Upper lobe of left lung (tissue), 6 donors: ENCODE results near the gene NPFFR1. TPM values are rescaled to one million over a fixed set of nuclear protein-coding genes. Genes with fewer than 3 reads are reported as not detected.

Source experiments
- ATAC-seq, 2 donors: fragments of 200-7000 bp; cut with Tn5 transposase; one replicate each; pipeline ENCODE4 v1.9.1; 2022; ENCODE audit warnings: mild to moderate bottlenecking in 2 of 2, moderate library complexity in 2 of 2; ENCODE audit not compliant: low FRiP score in 2 of 2
- DNase-seq, 2 donors: peaks; one replicate each; pipeline ENCODE4 v3.0.0-alpha.2; 2019 to 2020
- H3K27ac ChIP-seq, 4 donors: fragments of 200-600 bp; sonication (generic); one replicate each; pipeline ENCODE4 v1.5.1; 2016 to 2019
- H3K27me3 ChIP-seq, 4 donors: fragments of 200-600 bp; sonication (generic); one replicate each; pipeline ENCODE4 v1.5.1; 2017 to 2019
- H3K36me3 ChIP-seq, 4 donors: fragments of 200-600 bp; sonication (generic); one replicate each; pipeline ENCODE4 v1.5.1; 2016 to 2019
- H3K4me1 ChIP-seq, 4 donors: fragments of 200-600 bp; sonication (generic); one replicate each; pipeline ENCODE4 v1.5.1; 2018 to 2019
- H3K4me3 ChIP-seq, 4 donors: fragments of 200-600 bp; sonication (generic); one replicate each; pipeline ENCODE4 v1.5.1; 2017 to 2019; ENCODE audit warnings: mild to moderate bottlenecking in 2 of 4, moderate library complexity in 1 of 4
- H3K9me3 ChIP-seq, 4 donors: fragments of 200-600 bp; sonication (generic); one replicate each; pipeline ENCODE4 v1.5.1; 2018 to 2019
- EP300 ChIP-seq, 4 donors: sonication (generic); formaldehyde crosslinking; IDR thresholded peaks; one replicate each; pipeline ENCODE4 v1.5.1; 2017; ENCODE audit warnings: antibody characterized with exemption in 4 of 4, control low read depth in 2 of 4
- POLR2A ChIP-seq, 4 donors: fragments of 450-650 bp; IDR thresholded peaks; one replicate each; pipeline ENCODE4 v1.5.1; 2016 to 2017; ENCODE audit warnings: antibody characterized with exemption in 4 of 4, mild to moderate bottlenecking in 2 of 4
- POLR2AphosphoS5 ChIP-seq, 2 donors: sonication (generic); formaldehyde crosslinking; IDR thresholded peaks; one replicate each; pipeline ENCODE4 v1.5.1; 2017; ENCODE audit warnings: antibody characterized with exemption in 2 of 2
- WGBS, 2 donors: methylation state at CpG; one replicate each; pipeline ENCODE4 v1.1.5; 2017 to 2018; 5-methylcytosine and 5-hydroxymethylcytosine counted together
- total RNA-seq, 6 donors: library from RNA; depleted of rRNA in 4 of 6; stranded (reverse); fragments of >200 nt in 4 of 6; gene quantifications; one replicate each; pipeline versions ENCODE4 v1.1.0 to v1.2.1, GENCODE V29; 2016 to 2021
- TF ChIP-seq, protein P1 (sequence below), 6 experiments: fragments of 450-650 bp in 4 of 6; fragments of 200-600 bp in 2 of 6; sonication (generic) in 2 of 6; IDR thresholded peaks; one replicate each; pipeline ENCODE4 v1.5.1; 2016 to 2019; ENCODE audit warnings: antibody characterized with exemption in 6 of 6
- donor health status: DM: no; HTN: no; CAD: no; lungs with moderate emphysema.
- donor health status: DM: no; HTN: yes; CAD: no; lungs with severe emphysema.

Gene NPFFR1
- total RNA-seq, 6 donors from 2014 or later = 0.15 to 1.0 (median 0.29) TPM

DNA sequence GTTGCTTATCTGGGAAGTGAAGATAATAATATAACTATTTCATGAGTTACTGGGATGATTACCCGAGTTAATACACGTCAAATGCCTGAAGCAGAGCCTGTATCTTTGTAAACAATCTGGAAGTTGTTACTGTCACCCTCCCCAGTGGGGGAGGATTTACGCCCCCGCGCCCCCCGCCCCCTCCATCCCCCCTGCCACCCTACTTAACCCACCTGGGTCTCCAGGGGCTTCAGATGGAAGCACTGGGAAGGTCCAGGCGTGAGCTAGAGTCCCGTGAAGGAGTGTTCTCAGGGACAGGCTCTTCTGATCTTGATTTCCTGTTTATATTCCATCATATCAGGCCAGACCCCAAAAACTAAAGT is 49.9 kb downstream of the NPFFR1 start:
- Histone ChIP-seq H3K27me3 (no peaks in the 10 kb centered on the region), H3K4me1 (peaks cover 14 to 46% (median 32%) of the 10 kb centered on the region in 4 donors), H3K4me3 (peak overlapping the region in 3 of 4 donors; percentile 59 to 99 (median 94)), H3K27ac (peak overlapping the region; percentile 82 to 94 (median 90)), H3K36me3 (peaks cover 0 to 10% (median 5%) of the 10 kb centered on the region in 4 donors), H3K9me3 (no peaks in the 10 kb centered on the region)
- no peak for DNase-seq
- no peak for ATAC-seq
- WGBS, 2 donors = 16 to 20% methylated on average over 7 to 8 of the region's 8 CpGs
- TF ChIP-seq, protein P1, sequence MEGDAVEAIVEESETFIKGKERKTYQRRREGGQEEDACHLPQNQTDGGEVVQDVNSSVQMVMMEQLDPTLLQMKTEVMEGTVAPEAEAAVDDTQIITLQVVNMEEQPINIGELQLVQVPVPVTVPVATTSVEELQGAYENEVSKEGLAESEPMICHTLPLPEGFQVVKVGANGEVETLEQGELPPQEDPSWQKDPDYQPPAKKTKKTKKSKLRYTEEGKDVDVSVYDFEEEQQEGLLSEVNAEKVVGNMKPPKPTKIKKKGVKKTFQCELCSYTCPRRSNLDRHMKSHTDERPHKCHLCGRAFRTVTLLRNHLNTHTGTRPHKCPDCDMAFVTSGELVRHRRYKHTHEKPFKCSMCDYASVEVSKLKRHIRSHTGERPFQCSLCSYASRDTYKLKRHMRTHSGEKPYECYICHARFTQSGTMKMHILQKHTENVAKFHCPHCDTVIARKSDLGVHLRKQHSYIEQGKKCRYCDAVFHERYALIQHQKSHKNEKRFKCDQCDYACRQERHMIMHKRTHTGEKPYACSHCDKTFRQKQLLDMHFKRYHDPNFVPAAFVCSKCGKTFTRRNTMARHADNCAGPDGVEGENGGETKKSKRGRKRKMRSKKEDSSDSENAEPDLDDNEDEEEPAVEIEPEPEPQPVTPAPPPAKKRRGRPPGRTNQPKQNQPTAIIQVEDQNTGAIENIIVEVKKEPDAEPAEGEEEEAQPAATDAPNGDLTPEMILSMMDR (IDR thresholded peaks at IDR 0.05) = peak in 1 of 6 experiments; percentile 1
- TF ChIP-seq POLR2AphosphoS5 (IDR thresholded peaks at IDR 0.05) = no peak

DNA sequence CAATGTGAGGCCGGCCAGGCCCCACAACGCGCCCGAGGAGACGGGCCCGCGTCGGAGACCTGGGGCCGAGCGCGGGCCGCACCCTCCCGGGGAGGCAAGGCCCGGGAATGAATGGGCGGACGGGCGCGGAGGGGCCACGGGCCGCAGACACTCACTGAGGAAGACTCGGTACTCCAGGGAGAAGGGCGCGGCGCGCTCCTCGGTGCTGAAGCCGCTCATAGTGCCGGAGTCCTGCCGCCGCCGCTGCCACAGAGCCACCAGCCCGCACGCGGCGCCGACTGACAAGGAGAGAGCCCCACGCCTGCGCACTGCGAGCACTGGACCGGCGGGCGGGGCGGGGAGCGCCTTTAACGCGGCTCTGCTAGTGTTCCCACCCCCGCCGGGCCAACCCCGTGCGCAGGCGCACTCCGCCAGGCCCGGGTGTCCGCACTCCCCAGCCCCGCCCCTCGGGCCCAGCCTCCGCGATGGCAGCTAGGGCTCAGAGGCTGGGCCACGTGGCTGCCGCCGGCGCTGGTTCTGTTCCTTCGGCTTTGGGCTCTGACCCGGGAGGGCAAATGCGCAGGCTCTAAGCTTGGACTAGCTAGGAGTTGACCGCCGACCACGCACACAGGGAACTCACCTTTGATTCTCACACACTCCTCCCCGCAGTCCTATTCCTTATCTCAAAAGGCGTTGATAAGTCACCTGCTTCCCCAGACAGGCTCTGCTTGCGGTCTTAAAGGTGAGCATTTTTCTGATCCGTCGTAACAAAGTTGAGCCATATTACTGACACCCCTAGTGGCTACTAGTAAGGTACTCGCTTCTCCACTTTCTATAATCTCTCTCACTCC is 50.5 kb downstream of the NPFFR1 start, which contains the start of gene PPA1:
Gene PPA1, minus strand, starts transcription at position 321 of the 830 bp plus-strand sequence. Its CDS starts 102 bp downstream, at position 219.
- peak; percentile 98 to 99 for ATAC-seq
- peak within 1 kb of the TSS; percentile 59 to 99 (median 92) for H3K4me3 ChIP-seq
- H3K4me1 ChIP-seq = peaks cover 14 to 51% (median 36%) of the 10 kb centered on the region in 4 donors
- TF ChIP-seq, protein P1 (IDR thresholded peaks at IDR 0.05) = peak in 3 of 6 experiments; percentile 18 to 46 (median 37)
- TF ChIP-seq POLR2AphosphoS5 (IDR thresholded peaks at IDR 0.05) (peak; percentile 82 to 96), POLR2A (IDR thresholded peaks at IDR 0.05) (peak in 3 of 4 donors; percentile 86 to 94 (median 91)), EP300 (IDR thresholded peaks at IDR 0.05) (peak in 1 of 4 donors; percentile 27)
- peaks cover 0 to 16% (median 5%) of the 10 kb centered on the region in 4 donors for H3K36me3 ChIP-seq
- H3K27me3 ChIP-seq = no peaks in the 10 kb centered on the region
- 0 to 1% methylated on average over 17 to 20 of the region's 74 CpGs for WGBS, 2 donors
- H3K9me3 ChIP-seq = no peaks in the 10 kb centered on the region
- peak; percentile 99 to 100 for DNase-seq
- peak within 1 kb of the TSS; percentile 82 to 94 (median 90) for H3K27ac ChIP-seq

DNA sequence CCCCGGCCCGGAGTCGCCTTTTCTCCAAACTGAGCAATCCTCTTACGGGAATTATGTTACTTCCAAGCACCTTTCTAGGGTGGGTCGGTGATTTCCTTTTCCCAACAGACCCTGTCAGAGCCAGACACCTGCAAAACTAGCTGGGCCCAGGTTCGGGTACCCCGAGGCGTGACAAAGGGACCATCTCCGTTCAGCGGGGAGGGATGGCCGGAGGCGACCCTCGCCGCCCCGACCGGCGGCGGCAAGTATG is 51.0 kb downstream of the NPFFR1 start:
- Histone ChIP-seq H3K9me3 (no peaks in the 10 kb centered on the region), H3K27me3 (no peaks in the 10 kb centered on the region), H3K4me1 (peaks cover 17 to 56% (median 41%) of the 10 kb centered on the region in 4 donors), H3K27ac (peak overlapping the region; percentile 82 to 94 (median 90)), H3K4me3 (peak overlapping the region; percentile 59 to 99 (median 92)), H3K36me3 (peaks cover 0 to 19% (median 5%) of the 10 kb centered on the region in 4 donors)
- TF ChIP-seq EP300 (IDR thresholded peaks at IDR 0.05) = no peak
- TF ChIP-seq, protein P1 (IDR thresholded peaks at IDR 0.05) = no peak
- no peak for TF ChIP-seq POLR2A (IDR thresholded peaks at IDR 0.05)
- no peak for TF ChIP-seq POLR2AphosphoS5 (IDR thresholded peaks at IDR 0.05)
- ATAC-seq (no peak), DNase-seq (no peak)
- WGBS, 2 donors = 1 to 2% methylated on average over 9 of the region's 18 CpGs

DNA sequence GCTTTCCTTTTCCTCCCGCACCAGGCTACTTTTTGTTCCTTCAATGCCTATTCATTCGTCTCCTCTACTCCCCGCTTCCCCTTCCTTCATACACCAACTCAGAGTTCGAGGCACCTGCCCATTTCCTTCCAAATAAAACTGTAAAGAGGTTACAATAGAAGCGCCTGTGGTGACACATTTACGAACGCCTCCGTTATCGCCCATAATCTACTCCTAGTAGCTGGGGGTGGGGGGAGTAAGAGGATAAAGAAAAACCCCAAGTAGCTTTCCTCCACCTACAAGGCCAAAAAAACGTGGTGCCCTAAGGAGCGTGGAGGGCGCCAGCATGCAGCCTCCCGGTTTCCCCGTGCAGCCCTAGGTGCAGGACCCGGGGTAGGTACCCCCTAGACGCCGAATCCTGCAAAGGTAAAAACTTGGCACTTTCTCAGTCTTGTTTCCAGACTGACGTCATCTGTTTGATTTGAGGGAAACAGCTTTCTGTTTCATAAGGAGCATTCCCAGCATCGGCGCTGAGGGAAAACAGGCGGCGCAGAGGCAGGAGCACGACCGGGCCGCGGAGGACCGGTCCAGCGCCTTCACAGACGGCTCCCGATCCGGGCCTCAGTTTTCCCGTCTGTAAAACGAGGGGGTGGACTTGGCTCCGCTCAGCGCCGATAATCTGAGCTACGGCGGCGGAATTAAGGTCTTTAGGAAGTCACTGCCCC is 51.5 kb downstream of the NPFFR1 start:
- Histone ChIP-seq H3K4me3 (peak overlapping the region; percentile 59 to 99 (median 92)), H3K27me3 (no peaks in the 10 kb centered on the region), H3K36me3 (peaks cover 0 to 20% (median 5%) of the 10 kb centered on the region in 4 donors), H3K9me3 (no peaks in the 10 kb centered on the region), H3K27ac (peak overlapping the region; percentile 82 to 94 (median 90)), H3K4me1 (peaks cover 20 to 55% (median 43%) of the 10 kb centered on the region in 4 donors)
- WGBS, 2 donors = 1 to 4% methylated on average over 17 to 39 of the region's 39 CpGs
- TF ChIP-seq, protein P1 (IDR thresholded peaks at IDR 0.05) = no peak
- TF ChIP-seq EP300 (IDR thresholded peaks at IDR 0.05) = peak in 1 of 4 donors; percentile 25
- TF ChIP-seq POLR2A (IDR thresholded peaks at IDR 0.05) = peak in 3 of 4 donors; percentile 44 to 66 (median 49)
- TF ChIP-seq POLR2AphosphoS5 (IDR thresholded peaks at IDR 0.05) = peak; percentile 40 to 76
- ATAC-seq (peak; percentile 17 to 22), DNase-seq (peak; percentile 57 to 86)
